GM21367 (cell line): ENCODE data around the gene NRXN3.

ENCODE experiments used
- ATAC-seq: cut with Tn5 transposase; IDR thresholded peaks from one replicate; pipeline ENCODE4 v1.9.1; 2021; ENCODE audit not compliant: unreplicated experiment

NRXN3 gene

DNA sequence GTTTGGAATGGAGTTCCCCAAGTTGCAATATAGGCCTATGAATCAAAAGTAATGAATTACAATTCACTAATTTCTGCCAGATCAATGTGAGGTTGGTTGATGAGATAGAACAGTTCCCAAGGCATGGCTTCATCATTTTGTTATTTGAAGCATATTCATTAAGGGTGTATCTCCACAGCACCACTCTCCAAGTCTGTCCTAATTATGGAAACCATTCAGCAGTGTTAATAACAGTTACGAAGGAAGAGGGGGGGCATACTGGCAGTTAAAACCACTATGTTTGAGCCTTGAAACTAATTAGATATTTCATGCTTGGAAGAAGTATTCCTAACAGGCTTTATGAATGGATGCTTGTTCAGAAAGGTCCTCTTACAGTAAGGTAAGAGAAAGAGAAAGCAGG is 1520.8 kb downstream of the NRXN3 start:
- ATAC-seq: no peak

- ATAC-seq: no peak
Observed at GRCh38 chr14:79693935-79694334, 1523.8 kb downstream of the NRXN3 start.

GRCh38 chr14:79695307-79695706 is 1525.1 kb downstream of the NRXN3 start:
- ATAC-seq: no peak

DNA sequence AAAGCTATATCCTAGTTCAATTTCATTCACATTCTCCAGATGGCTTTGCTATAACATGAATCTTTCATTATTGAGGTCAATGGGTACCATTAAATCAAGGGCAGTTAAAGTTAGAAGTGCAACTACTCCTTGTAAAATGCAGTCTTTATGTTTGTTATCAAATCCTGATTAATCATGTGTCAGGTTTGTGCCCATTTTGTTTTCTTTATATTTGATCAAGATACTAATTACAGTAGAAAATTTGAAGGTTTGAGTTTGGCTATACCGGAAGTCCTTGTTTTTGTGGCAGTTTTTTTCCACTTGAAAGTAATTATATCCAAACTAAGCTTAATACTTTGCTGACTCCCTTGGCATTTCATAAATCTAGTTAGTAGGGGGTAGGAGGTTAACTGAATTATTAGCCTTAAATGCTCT is 1528.1 kb downstream of the NRXN3 start:
- no peak for ATAC-seq

- no peak for ATAC-seq
Observed at GRCh38 chr14:79699206-79699605, 1529.0 kb downstream of the NRXN3 start.

DNA sequence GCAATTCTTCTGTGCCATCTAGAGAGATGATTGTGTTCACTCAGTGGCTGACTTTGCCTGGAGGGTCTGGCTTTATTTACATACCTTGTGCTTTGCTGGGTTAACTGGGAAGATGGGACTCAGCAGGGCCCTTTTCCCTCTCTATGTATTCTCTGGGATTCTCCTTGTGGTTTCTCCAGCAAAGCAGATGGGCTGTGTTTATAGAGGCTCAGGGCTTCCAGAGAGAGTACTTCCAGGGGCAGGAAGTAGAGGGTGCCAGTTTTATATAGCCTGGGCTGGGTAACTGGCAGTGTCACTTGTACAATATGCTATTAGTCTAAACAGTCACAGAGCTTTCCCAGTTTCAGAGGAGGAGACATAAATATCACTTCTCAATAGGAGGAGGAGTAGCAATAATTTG is 1531.2 kb downstream of the NRXN3 start:
- no peak for ATAC-seq

GRCh38 chr14:79702197-79702596 is 1532.0 kb downstream of the NRXN3 start:
- ATAC-seq: no peak

DNA sequence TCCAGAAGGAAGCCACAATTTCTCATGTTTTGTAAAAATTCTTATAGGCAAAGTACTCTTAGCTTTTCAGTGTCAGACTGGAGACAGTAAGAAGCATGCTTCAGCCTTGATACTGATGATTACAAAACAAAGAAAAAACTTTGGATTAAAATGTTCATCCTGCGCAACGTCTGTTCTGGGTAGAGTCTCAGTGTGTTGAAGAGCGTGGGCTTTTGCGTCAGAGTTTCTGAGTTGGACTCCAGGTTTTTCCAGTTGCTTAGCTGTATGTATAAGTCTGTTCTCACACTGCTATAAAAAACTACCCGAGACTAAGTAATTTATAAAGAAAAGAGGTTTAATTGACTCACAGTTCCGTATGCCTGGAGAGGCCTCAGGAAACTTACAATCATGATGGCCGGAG is 1533.0 kb downstream of the NRXN3 start:
- ATAC-seq: no peak

- no peak for ATAC-seq
Observed at GRCh38 chr14:79704041-79704807, 1534.1 kb downstream of the NRXN3 start.

DNA sequence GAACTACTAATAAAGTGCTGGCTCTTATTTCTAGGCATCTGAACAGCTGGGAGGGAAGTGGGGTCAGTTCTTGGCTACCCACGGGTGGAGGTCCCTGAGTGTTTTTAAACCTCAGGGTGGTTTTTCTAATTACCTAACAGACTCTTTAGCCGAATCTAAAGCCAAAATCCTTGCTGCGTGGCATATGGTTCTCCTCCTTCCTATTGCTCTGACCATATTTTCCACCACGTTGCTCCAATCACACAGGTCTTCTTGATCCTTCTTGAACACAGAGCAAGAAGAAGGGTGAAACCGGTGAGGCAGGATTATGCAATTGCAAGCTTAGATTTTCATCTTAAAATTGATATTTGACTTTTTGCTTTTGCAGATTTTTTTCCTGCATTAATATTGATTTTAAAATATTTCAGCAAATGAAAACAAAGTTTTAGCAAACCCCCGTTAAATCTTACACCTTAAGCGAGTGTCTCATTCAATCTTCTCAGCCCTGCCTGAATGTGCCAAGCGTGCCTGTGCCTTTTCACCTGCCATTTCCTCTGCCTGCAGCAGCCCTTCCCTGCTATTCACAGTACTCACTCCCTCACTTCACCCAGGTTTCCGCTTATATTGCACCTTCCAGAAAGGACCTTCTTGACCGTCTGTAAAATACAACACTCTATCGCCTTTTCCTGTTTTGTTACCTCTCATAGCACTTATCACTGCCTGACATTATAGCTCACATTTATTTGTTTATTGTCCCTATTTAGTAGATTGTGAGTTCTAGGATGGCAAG is 1535.1 kb downstream of the NRXN3 start:
- ATAC-seq: no peak

DNA sequence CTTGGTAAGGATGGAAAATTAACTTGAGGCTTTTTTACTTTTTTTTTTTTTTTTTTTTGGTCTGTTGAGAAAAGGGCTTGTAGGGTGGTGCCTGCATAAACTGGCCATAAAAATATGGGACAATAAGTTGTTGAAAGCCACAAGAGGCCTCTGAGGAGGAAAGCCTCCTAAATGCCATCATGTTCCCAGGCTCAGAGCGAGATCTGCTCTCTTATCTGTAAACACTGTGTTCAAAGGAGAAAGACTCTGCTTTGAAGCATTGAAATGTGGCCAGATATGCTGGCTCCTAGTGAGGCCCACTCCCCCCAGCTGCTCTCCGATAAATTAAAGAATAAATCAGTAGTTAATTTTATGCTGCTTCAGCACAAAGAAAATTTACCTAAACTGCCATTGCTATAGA is 1536.2 kb downstream of the NRXN3 start:
- ATAC-seq: no peak

GRCh38 chr14:79708426-79709388 is 1538.5 kb downstream of the NRXN3 start:
- ATAC-seq: no peak

- ATAC-seq: no peak
Observed at GRCh38 chr14:79709573-79709972, 1539.4 kb downstream of the NRXN3 start.

GRCh38 chr14:79712302-79712950 is 1542.3 kb downstream of the NRXN3 start:
- ATAC-seq: no peak

DNA sequence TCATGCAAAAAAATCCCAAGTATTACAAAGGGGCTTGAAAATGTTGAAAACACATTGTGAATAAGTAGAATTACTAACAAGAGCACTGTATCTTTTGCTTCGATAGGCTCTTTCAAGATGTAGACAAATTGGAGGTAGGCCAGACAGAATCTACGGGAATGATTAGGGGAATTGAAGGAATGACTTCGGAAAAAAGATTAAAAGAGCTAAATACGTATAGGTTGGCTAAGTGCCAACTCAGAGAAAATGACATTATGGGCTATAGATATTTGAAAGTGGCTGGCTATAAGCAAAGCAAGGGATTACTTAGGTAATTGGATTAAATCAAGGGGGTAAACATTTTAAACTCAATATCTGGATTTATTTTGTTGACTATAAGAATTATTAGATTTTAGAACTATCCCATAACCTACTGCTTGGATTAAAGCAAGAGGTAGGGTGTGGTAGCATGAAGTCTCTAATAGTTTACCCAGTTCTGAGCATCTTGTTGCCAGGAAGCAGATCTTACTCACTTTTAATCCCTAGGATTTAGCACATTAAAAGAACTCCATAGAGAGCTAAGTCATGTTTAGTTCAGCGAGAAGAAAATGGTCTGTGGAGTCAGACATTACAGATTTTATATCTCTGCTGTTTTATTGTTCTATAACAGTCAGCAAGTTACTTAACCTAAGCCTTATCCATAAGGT is 1551.4 kb downstream of the NRXN3 start:
- ATAC-seq: no peak

- no peak for ATAC-seq
Observed at GRCh38 chr14:79724934-79725717, 1555.0 kb downstream of the NRXN3 start.

DNA sequence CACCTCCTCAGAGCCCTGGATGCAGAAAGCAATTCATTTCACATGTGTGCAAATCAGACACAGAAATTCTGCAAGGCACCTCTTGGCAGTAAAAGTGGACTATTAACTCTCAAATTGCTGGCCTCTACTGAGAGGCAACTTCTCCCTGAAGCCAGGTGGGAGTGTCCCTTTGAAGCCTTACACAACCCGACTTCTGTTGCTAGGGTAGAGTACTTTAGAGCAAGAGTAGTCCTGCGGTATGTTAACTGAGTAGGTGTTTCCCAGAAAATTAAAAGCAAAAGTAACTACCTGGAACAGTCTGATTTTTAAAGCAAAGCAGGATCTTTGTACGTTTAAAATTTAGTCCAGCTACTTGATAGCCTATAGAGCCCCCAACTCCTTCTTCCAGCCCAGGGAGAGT is 1557.7 kb downstream of the NRXN3 start:
- ATAC-seq: no peak

DNA sequence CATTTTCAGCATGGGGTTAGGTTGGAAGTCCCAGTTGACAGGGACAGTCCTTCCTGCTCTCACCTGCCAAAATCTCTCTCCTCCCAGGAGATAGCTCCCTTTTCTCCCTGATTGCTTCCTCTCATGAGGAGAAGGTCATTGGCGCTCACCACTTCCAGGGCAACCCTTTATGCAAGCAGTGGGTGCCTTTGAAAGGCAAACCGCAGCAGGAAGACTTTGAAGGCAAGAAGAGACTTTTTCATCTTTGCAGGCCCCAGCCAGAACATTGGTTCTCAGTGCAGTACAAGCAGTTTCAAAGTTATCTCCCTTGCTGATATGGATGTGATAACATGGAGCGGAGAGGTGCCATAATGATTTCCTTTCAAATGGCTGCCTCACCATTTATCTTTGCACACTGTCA is 1558.2 kb downstream of the NRXN3 start:
- ATAC-seq: no peak

DNA sequence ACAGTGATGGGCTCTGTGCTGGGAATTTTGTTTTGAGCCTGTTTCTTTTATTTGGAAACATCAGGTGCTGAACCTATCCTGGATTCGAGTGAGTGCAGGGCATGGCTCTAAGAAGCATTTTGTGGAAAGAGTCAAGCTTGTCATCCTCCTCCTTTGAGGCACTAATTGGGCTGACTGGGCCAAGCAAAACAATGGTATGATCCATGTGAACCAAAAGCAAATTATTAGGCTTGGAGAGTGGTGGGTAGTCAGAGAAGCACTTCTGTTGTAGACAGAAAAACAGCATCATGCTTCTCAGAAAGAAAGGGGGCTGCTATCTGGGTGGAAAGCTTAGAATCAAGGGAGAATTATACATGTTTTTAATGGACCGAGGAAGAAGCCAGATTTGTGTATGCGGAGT is 1559.6 kb downstream of the NRXN3 start:
- ATAC-seq: no peak
